T-helper 1 cell (primary cell): Measurements from ENCODE around the gene MTMR10.
A peak's percentile ranks its signal among the peaks of the same experiment; 100 is the strongest.

Experiments used
- DNase-seq, 5 donors: peaks; one replicate each; pipeline ENCODE4 v3.0.0-alpha.2; 2012 to 2020
- total RNA-seq, 4 donors: gene quantifications; one replicate each; lab custom pipeline; 2026; lab: John Stamatoyannopoulos, UW

Gene MTMR10
- total RNA-seq, result 26.8 to 53.2 (median 40.8) reads per million in 4 donors

GRCh38 chr15:30991255-30992235 is at the start of gene MTMR10:
MTMR10 (minus strand) TSS chr15:30991628; CDS start chr15:30991506, 122 bp downstream.
- peak; percentile 56 to 73 (median 57) for DNase-seq

GRCh38 chr15:31040611-31041010 is 49.2 kb upstream of the MTMR10 start:
- no peak for DNase-seq

GRCh38 chr15:31039961-31040360 is 48.5 kb upstream of the MTMR10 start:
- no peak for DNase-seq

GRCh38 chr15:31037731-31038477 is 46.5 kb upstream of the MTMR10 start:
- DNase-seq, result no peak

- DNase-seq, result no peak
These were observed 45.4 kb upstream of the MTMR10 start for GRCh38 chr15:31036783-31037182.

GRCh38 chr15:31035610-31036009 is 44.2 kb upstream of the MTMR10 start:
- no peak for DNase-seq

GRCh38 chr15:31034152-31034551 is 42.7 kb upstream of the MTMR10 start:
- DNase-seq, result no peak

- no peak for DNase-seq
These were observed 41.5 kb upstream of the MTMR10 start for GRCh38 chr15:31032961-31033371.

- no peak for DNase-seq
These were observed 40.1 kb upstream of the MTMR10 start for GRCh38 chr15:31031471-31032067.

- DNase-seq, result no peak
These were observed 36.6 kb upstream of the MTMR10 start for GRCh38 chr15:31027910-31028578.

GRCh38 chr15:31025996-31026395 is 34.6 kb upstream of the MTMR10 start:
- DNase-seq, result no peak

GRCh38 chr15:31024979-31025378 is 33.6 kb upstream of the MTMR10 start:
- DNase-seq, result no peak

GRCh38 chr15:31024330-31024729 is 32.9 kb upstream of the MTMR10 start:
- DNase-seq, result no peak

- no peak for DNase-seq
These were observed 32.4 kb upstream of the MTMR10 start for GRCh38 chr15:31023841-31024240.

- no peak for DNase-seq
These were observed 29.7 kb upstream of the MTMR10 start for GRCh38 chr15:31021067-31021665.

- no peak for DNase-seq
These were observed 29.1 kb upstream of the MTMR10 start for GRCh38 chr15:31020542-31020941.

GRCh38 chr15:31019986-31020385 is 28.6 kb upstream of the MTMR10 start:
- DNase-seq, result no peak

GRCh38 chr15:31017311-31017710 is 25.9 kb upstream of the MTMR10 start:
- no peak for DNase-seq

- DNase-seq, result no peak
These were observed 25.1 kb upstream of the MTMR10 start for GRCh38 chr15:31016446-31016915.

- DNase-seq, result no peak
These were observed 23.1 kb upstream of the MTMR10 start for GRCh38 chr15:31014608-31014925.

GRCh38 chr15:31013863-31014607 is 22.6 kb upstream of the MTMR10 start:
- DNase-seq, result no peak
